ENCODE results near the gene ATXN3L. TPM values are rescaled to one million over a fixed set of nuclear protein-coding genes. Genes with fewer than 3 reads are reported as not detected.
"Not testable (repeated sequence)": the region's sequence is repeated elsewhere in the genome, so short reads cannot be mapped to it uniquely, and the experiment has no call there.

ATXN3L gene
- total RNA-seq, 1 experiment from 2014 or later = not detected

DNA sequence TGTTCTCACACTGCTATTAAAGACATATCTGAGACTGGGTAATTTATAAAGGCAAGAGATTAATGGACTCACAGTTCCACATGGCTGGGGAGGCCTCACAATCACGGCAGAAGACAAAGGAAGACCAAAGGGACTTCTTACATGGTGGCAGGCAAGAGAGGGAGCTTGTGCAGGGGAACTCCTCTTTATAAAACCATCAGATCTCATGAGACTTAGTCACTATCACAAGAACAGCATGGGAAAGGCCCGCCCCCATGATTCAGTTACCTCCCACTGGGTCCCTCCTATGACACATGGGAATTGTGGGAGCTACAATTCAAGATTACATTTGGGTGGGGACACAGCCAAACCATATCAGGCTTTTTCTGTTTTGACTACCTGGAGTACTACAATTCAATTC lies 16.6 kb downstream of the ATXN3L start:
- intact Hi-C loops (cut with micrococcal nuclease); BruUV-seq (replicated peaks); H3K79me2 ChIP-seq (ENCODE audit: insufficient read depth, low read length); DNase-seq (ENCODE audit: low read depth, low spot score); H2AFZ ChIP-seq (ENCODE audit: low read depth, low read length, poor library complexity, severe bottlenecking); H3K9me3 ChIP-seq (ENCODE audit: control insufficient read depth in 1 of 2, insufficient read depth in 1 of 2, low read depth in 1 of 2, low read length in 2 of 2); H3K36me3 ChIP-seq (ENCODE audit: control insufficient read depth in 1 of 2, insufficient read depth in 2 of 2, low read length in 2 of 2); POLR2A ChIA-PET; H3K4me3 ChIP-seq (replicated peaks in 1 of 2; ENCODE audit: low read depth in 1 of 2, low read length in 2 of 2); H3K9me2 ChIP-seq (ENCODE audit: insufficient read depth); CTCF ChIA-PET; H3K4me1 ChIP-seq (ENCODE audit: control insufficient read depth in 1 of 2, insufficient read depth in 2 of 2, low read length in 2 of 2); H3K9ac ChIP-seq (ENCODE audit: low read length); H3K27me3 ChIP-seq (ENCODE audit: insufficient read depth, low read length); H3K4me2 ChIP-seq (ENCODE audit: low read length); H3K27ac ChIP-seq (ENCODE audit: low read depth, low read length); H4K20me1 ChIP-seq (ENCODE audit: insufficient read depth); ATAC-seq: not testable (repeated sequence)
- RAD21 ChIA-PET (ENCODE audit: low non-redundant PET in 1 of 2, low total read pairs in 2 of 2, uncharacterized antibody in 2 of 2, unreplicated experiment in 2 of 2) = interaction anchor here in 1 of 2 experiments (0.6 kb wide), 1 partner anchor 221 kb away, joined by 3 read pairs; no protein-coding TSS in a partner anchor

DNA sequence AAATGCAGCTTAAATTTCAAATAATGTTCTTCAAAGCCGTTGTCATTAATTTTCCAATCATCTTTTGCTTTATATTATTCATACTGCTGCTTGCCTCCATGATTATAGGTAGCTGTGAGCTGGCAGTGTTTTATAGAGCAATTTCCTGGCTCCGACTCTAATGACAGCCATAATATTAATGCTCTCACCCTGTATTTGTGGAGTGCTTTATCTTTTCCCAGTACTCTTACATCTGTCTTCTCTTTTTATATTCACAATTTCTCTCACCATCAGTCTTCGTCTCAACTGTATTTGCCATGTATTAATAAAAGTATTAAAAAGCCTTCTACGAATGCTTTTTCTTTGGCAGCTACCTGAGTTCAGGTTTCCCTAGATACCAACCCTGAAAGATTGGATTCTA lies 21.0 kb downstream of the ATXN3L start:
- CTCF ChIA-PET = no interaction called here
- DNase-seq (ENCODE audit: low read depth, low spot score) (no peak), ATAC-seq (no peak)
- Histone ChIP-seq H3K4me1 (ENCODE audit: control insufficient read depth in 1 of 2, insufficient read depth in 2 of 2, low read length in 2 of 2) (no peaks in the 10 kb centered on the region; a peak in 1 of 4 replicates), H3K27ac (ENCODE audit: low read depth, low read length) (no peak overlapping the region), H4K20me1 (ENCODE audit: insufficient read depth) (no peaks in the 10 kb centered on the region), H3K79me2 (ENCODE audit: insufficient read depth, low read length) (no peaks in the 10 kb centered on the region), H3K9ac (ENCODE audit: low read length) (no peak overlapping the region), H3K9me3 (ENCODE audit: control insufficient read depth in 1 of 2, insufficient read depth in 1 of 2, low read depth in 1 of 2, low read length in 2 of 2) (no peaks in the 10 kb centered on the region), H3K9me2 (ENCODE audit: insufficient read depth) (no peaks in the 10 kb centered on the region), H3K4me3 (replicated peaks in 1 of 2; ENCODE audit: low read depth in 1 of 2, low read length in 2 of 2) (no peak overlapping the region), H3K4me2 (ENCODE audit: low read length) (no peak overlapping the region), H3K36me3 (ENCODE audit: control insufficient read depth in 1 of 2, insufficient read depth in 2 of 2, low read length in 2 of 2) (no peaks in the 10 kb centered on the region), H2AFZ (ENCODE audit: low read depth, low read length, poor library complexity, severe bottlenecking) (no peak overlapping the region), H3K27me3 (ENCODE audit: insufficient read depth, low read length) (no peaks in the 10 kb centered on the region)
- intact Hi-C loops (cut with micrococcal nuclease) = no loop called here
- RAD21 ChIA-PET (ENCODE audit: low non-redundant PET in 1 of 2, low total read pairs in 2 of 2, uncharacterized antibody in 2 of 2, unreplicated experiment in 2 of 2) = no interaction called here
- no TSS peak for BruUV-seq (replicated peaks)
- TF ChIP-seq RAD21 (IDR thresholded peaks at IDR 0.05; ENCODE audit: low read depth) = no peak
- TF ChIP-seq ZNF274 (IDR thresholded peaks at IDR 0.05; ENCODE audit: low read depth, low read length) = no peak
- no peak for TF ChIP-seq TCF7L2 (IDR thresholded peaks at IDR 0.05; ENCODE audit: borderline replicate concordance, extremely low read depth, insufficient read depth, insufficient read length)
- TF ChIP-seq SP1 (IDR thresholded peaks at IDR 0.05; ENCODE audit: low read depth) = no peak
- TF ChIP-seq, protein P1, sequence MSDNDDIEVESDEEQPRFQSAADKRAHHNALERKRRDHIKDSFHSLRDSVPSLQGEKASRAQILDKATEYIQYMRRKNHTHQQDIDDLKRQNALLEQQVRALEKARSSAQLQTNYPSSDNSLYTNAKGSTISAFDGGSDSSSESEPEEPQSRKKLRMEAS (IDR thresholded peaks at IDR 0.05) = no peak
- TF ChIP-seq, protein P2, sequence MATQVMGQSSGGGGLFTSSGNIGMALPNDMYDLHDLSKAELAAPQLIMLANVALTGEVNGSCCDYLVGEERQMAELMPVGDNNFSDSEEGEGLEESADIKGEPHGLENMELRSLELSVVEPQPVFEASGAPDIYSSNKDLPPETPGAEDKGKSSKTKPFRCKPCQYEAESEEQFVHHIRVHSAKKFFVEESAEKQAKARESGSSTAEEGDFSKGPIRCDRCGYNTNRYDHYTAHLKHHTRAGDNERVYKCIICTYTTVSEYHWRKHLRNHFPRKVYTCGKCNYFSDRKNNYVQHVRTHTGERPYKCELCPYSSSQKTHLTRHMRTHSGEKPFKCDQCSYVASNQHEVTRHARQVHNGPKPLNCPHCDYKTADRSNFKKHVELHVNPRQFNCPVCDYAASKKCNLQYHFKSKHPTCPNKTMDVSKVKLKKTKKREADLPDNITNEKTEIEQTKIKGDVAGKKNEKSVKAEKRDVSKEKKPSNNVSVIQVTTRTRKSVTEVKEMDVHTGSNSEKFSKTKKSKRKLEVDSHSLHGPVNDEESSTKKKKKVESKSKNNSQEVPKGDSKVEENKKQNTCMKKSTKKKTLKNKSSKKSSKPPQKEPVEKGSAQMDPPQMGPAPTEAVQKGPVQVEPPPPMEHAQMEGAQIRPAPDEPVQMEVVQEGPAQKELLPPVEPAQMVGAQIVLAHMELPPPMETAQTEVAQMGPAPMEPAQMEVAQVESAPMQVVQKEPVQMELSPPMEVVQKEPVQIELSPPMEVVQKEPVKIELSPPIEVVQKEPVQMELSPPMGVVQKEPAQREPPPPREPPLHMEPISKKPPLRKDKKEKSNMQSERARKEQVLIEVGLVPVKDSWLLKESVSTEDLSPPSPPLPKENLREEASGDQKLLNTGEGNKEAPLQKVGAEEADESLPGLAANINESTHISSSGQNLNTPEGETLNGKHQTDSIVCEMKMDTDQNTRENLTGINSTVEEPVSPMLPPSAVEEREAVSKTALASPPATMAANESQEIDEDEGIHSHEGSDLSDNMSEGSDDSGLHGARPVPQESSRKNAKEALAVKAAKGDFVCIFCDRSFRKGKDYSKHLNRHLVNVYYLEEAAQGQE (IDR thresholded peaks at IDR 0.05; ENCODE audit: low read depth) = no peak
- TF ChIP-seq EGR1 (IDR thresholded peaks at IDR 0.05; ENCODE audit: low read depth) = no peak
- TF ChIP-seq YY1 (IDR thresholded peaks at IDR 0.05; ENCODE audit: extremely low read depth, insufficient replicate concordance, low read depth, low read length) = no peak
- no peak for TF ChIP-seq CEBPB (IDR thresholded peaks at IDR 0.05; ENCODE audit: low read depth)
- TF ChIP-seq SRF (IDR thresholded peaks at IDR 0.05; ENCODE audit: low read depth) = no peak
- no peak for TF ChIP-seq CBX3 (IDR thresholded peaks at IDR 0.05; ENCODE audit: low read depth)
- TF ChIP-seq SIN3A (IDR thresholded peaks at IDR 0.05; ENCODE audit: low read depth) = no peak
- no peak for TF ChIP-seq EZH2phosphoT487 (IDR thresholded peaks at IDR 0.05; ENCODE audit: borderline replicate concordance)
- TF ChIP-seq FOSL1 (IDR thresholded peaks at IDR 0.05; ENCODE audit: low read depth) = no peak
- TF ChIP-seq ELF1 (IDR thresholded peaks at IDR 0.05; ENCODE audit: borderline replicate concordance, low read depth) = no peak
- TF ChIP-seq, protein P3, sequence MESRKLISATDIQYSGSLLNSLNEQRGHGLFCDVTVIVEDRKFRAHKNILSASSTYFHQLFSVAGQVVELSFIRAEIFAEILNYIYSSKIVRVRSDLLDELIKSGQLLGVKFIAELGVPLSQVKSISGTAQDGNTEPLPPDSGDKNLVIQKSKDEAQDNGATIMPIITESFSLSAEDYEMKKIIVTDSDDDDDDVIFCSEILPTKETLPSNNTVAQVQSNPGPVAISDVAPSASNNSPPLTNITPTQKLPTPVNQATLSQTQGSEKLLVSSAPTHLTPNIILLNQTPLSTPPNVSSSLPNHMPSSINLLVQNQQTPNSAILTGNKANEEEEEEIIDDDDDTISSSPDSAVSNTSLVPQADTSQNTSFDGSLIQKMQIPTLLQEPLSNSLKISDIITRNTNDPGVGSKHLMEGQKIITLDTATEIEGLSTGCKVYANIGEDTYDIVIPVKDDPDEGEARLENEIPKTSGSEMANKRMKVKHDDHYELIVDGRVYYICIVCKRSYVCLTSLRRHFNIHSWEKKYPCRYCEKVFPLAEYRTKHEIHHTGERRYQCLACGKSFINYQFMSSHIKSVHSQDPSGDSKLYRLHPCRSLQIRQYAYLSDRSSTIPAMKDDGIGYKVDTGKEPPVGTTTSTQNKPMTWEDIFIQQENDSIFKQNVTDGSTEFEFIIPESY (IDR thresholded peaks at IDR 0.05; ENCODE audit: extremely low read depth, insufficient replicate concordance, low read length) = no peak
- TF ChIP-seq ZFX (IDR thresholded peaks at IDR 0.05) = no peak
- no peak for TF ChIP-seq POLR2A (IDR thresholded peaks at IDR 0.05; ENCODE audit: borderline replicate concordance, extremely low read depth, insufficient read depth, insufficient read length)
- POLR2A ChIA-PET = no interaction called here
